ENCODE results near the gene TFPI.
A peak's percentile ranks its signal among the peaks of the same experiment; 100 is the strongest.

TFPI gene

DNA sequence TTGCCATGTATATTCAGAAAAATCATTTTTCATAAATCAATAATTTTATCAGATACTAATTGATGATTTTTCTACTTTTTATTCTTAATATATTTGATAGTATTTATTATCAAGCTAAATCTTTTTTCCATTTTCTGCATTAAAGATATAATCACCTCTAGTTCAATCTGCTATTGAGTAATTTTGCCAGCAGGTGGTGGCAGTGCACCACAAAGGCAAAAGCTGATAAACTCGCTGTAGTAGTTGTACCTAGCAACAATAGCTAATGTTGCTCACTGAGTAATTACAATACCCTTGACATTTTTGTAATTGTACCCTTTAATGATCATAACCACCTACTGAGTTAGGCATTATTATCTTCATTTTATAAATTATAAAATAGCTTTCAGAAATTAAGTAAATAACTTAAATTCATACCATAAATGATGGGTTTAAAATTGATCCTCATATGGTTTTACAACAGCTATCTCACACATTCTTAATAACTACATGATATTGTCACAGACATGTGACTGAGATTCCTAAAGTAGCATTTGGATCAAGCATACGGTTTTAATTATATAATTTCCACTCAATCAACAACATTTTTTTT lies 54.2 kb downstream of the TFPI start:
- DNase-seq (ENCODE audit: extremely low spot score) = peak; percentile 44
- TF ChIP-seq FOXM1 (IDR thresholded peaks at IDR 0.05; ENCODE audit: borderline replicate concordance) (no peak), LEF1 (IDR thresholded peaks at IDR 0.05; ENCODE audit: borderline replicate concordance) (no peak), NFRKB (IDR thresholded peaks at IDR 0.05) (no peak), FOXA1 (IDR thresholded peaks at IDR 0.05) (no peak), ARNT (IDR thresholded peaks at IDR 0.05) (no peak), L3MBTL2 (conservative IDR thresholded peaks at IDR 0.05) (no peak), TARDBP (IDR thresholded peaks at IDR 0.05) (no peak), SP1 (IDR thresholded peaks at IDR 0.05) (no peak), SUZ12 (IDR thresholded peaks at IDR 0.05) (no peak), HDGF (IDR thresholded peaks at IDR 0.05; ENCODE audit: borderline replicate concordance) (no peak), FOXK2 (IDR thresholded peaks at IDR 0.05) (no peak), ELF4 (IDR thresholded peaks at IDR 0.05) (no peak), BHLHE40 (IDR thresholded peaks at IDR 0.05; ENCODE audit: borderline replicate concordance) (no peak)
- TF ChIP-seq, protein P1, sequence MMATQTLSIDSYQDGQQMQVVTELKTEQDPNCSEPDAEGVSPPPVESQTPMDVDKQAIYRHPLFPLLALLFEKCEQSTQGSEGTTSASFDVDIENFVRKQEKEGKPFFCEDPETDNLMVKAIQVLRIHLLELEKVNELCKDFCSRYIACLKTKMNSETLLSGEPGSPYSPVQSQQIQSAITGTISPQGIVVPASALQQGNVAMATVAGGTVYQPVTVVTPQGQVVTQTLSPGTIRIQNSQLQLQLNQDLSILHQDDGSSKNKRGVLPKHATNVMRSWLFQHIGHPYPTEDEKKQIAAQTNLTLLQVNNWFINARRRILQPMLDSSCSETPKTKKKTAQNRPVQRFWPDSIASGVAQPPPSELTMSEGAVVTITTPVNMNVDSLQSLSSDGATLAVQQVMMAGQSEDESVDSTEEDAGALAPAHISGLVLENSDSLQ (IDR thresholded peaks at IDR 0.05) = no peak
- POLR2A ChIA-PET = interaction anchor here (0.9 to 1.3 kb wide), 2 partner anchors 47 to 793 kb away, joined by 3 to 4 read pairs; no protein-coding TSS in a partner anchor
- CTCF ChIA-PET = interaction anchor here (0.5 to 1.9 kb wide), 29 partner anchors 11 to 744 kb away, joined by 3 to 88 read pairs (median 4); partner anchors contain the start of gene CALCRL

DNA sequence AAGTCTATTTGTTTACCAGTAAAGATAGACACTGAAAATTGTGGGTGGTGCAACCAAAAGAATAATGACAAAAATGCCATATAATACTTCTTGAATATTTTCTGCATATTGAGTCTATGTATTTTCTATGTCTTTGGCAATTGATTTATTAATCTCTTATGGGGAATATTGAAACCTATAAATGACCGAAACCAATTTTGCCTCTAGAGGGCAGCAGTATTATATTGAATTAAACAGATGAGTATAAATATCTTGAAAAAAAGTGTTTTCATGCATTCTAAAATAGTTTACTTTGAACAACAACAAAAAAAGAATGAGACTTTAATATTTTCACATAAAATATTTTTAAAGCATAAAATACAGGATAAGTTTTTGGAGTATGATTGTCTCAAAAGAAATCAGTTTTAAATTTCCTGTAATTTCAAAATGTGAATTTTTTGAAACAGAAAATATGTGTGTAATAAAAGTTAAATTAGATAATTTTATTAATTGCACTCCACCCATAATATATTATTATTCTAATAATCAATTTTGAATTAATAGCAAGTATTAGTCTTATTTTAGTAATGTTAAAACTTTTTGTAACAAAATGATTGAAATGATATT lies 56.3 kb downstream of the TFPI start:
- CTCF ChIA-PET = interaction anchor here (0.9 kb wide), 1 partner anchor 84 kb away, joined by 4 read pairs; no protein-coding TSS in a partner anchor
- DNase-seq (ENCODE audit: extremely low spot score) = no peak
- POLR2A ChIA-PET = no interaction called here
- TF ChIP-seq HDGF (IDR thresholded peaks at IDR 0.05; ENCODE audit: borderline replicate concordance) = no peak
- no peak for TF ChIP-seq SP1 (IDR thresholded peaks at IDR 0.05)
- TF ChIP-seq, protein P1 (IDR thresholded peaks at IDR 0.05) = 0 out of 2 replicates have a peak, but pooled peaks have one; percentile 3

DNA sequence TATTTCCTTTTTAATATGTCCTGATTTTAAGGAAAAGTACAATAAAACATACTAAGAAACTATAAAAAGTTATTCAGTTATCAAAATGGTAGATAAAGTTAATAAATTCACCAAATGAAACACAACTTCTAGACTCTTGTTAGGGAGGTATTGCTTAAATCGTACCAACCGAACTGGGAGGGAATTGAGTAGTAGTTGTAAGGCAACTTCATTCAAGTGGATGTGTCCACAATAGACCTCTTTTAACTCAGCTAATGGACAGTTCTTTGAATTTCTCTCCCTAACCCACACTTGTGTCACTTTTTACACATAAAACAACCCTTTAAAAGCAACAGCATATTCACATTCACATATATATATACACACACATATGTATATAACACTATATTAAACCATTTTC lies 57.1 kb downstream of the TFPI start:
- ChIA-PET CTCF (no interaction called here), POLR2A (no interaction called here)
- DNase-seq (ENCODE audit: extremely low spot score) = no peak
- TF ChIP-seq ELF4 (IDR thresholded peaks at IDR 0.05) = no peak
- TF ChIP-seq CTBP1 (IDR thresholded peaks at IDR 0.05; ENCODE audit: borderline replicate concordance) = no peak
- TF ChIP-seq SUZ12 (IDR thresholded peaks at IDR 0.05) = no peak
- no peak for TF ChIP-seq SP1 (IDR thresholded peaks at IDR 0.05)
- no peak for TF ChIP-seq TARDBP (IDR thresholded peaks at IDR 0.05)
- TF ChIP-seq BHLHE40 (IDR thresholded peaks at IDR 0.05; ENCODE audit: borderline replicate concordance) = no peak

DNA sequence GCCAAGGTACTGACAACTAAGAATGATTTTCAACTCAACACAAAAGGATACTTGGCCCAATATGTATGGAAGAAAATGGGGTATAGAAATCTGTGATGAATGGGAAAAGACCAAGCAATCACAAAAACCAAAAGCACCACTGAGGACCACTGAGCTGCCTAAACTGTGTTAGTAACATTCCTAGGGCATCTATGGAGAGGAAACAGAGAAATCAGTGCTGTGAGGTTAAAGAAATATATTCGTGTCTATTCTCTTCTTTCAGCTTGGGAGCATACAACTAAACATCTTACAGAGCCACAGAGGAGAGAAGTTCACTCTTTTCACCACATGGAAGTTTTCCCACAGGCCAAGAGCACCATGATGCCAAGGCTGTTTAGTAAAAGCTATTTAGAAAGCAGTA lies 58.9 kb downstream of the TFPI start:
- TF ChIP-seq BHLHE40 (IDR thresholded peaks at IDR 0.05; ENCODE audit: borderline replicate concordance) = no peak
- TF ChIP-seq FOXK2 (IDR thresholded peaks at IDR 0.05) = no peak
- no peak for TF ChIP-seq SUZ12 (IDR thresholded peaks at IDR 0.05)
- no peak for TF ChIP-seq SP1 (IDR thresholded peaks at IDR 0.05)
- no peak for TF ChIP-seq ARNT (IDR thresholded peaks at IDR 0.05)
- POLR2A ChIA-PET = no interaction called here
- DNase-seq (ENCODE audit: extremely low spot score) = no peak
- CTCF ChIA-PET = no interaction called here

DNA sequence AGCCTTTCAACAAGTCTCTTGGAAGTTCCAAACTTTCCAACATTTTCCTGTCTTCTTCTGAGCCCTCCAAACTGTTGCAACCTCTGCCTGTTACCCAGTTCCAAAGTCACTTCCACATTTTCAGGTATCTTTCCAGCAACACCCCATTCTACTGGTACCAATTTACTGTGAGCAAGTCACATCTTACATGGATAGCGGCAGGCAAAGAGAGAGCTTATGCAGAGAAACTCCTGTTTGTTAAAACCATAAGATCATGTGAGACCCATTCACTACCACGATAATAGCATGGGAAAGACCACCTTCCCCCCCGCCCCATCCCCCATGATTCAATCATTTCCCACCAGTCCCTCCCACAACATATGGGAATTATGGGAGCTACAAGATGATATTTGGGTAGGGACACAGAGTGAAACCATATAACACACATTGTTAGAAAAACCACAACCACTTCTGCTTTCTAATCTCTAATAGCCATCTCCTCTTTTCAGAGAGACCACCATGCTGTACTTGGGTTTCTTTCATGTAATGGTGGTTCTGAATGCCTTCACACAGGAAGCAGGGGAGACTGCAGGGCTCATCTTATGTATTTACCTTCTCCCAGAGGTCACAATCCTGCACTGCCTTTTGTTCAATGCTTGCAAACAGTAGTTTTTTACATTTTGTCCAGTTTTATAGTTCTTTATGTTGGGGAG lies 60.2 kb downstream of the TFPI start:
- TF ChIP-seq ELF4 (IDR thresholded peaks at IDR 0.05) (no peak), SP1 (IDR thresholded peaks at IDR 0.05) (no peak), TARDBP (IDR thresholded peaks at IDR 0.05) (no peak)
- ChIA-PET CTCF (no interaction called here), POLR2A (no interaction called here)
- DNase-seq (ENCODE audit: extremely low spot score) = no peak

DNA sequence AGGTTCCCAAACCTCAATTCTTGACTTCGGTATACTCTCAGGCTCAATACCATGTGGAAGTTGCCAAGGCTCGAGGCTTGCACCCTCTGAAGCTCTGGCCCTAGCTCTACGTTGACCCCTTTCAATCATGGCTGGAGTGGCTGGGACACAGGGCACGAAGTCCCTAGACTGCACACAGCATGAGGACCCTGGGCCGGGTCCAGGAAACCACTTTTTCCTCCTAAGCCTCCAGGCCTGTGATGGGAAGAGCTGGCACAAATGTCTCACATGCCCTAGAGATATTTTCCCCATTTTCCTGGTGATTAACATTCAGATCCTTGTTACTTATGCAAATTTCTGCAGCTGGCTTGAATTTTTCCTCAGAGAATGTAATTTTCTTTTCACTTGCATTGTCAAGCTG lies 61.1 kb downstream of the TFPI start:
- ChIA-PET CTCF (no interaction called here), POLR2A (no interaction called here)

DNA sequence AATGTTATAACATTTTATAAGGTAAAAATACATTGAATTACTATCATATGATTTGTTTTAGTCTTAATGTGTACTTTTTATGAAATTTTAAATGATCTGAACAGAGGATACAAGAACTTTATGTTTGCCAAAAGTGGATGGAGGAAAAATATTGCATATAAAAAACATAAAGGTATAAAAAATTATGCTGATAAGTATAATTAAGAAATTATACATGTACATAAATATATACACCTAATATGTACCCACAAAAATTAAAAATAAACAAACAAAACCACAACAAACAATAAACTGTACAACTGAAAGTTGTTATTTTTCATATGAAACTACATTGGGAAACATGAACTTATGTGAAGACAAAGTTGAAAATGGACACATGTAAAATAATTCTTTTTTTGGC lies 68.0 kb downstream of the TFPI start:
- CTCF ChIA-PET = no interaction called here
- TF ChIP-seq FOXK2 (IDR thresholded peaks at IDR 0.05) (no peak), TARDBP (IDR thresholded peaks at IDR 0.05) (no peak), ZNF384 (IDR thresholded peaks at IDR 0.05) (no peak), FOXA1 (IDR thresholded peaks at IDR 0.05) (no peak), SUZ12 (IDR thresholded peaks at IDR 0.05) (no peak), ARNT (IDR thresholded peaks at IDR 0.05) (no peak), FOXM1 (IDR thresholded peaks at IDR 0.05; ENCODE audit: borderline replicate concordance) (no peak), ELF4 (IDR thresholded peaks at IDR 0.05) (no peak), SP1 (IDR thresholded peaks at IDR 0.05) (no peak), CTBP1 (IDR thresholded peaks at IDR 0.05; ENCODE audit: borderline replicate concordance) (no peak), LEF1 (IDR thresholded peaks at IDR 0.05; ENCODE audit: borderline replicate concordance) (no peak)
- POLR2A ChIA-PET = no interaction called here
- DNase-seq (ENCODE audit: extremely low spot score) = no peak

More for the DNA sequence above, 61.1 kb downstream of the TFPI start:
- DNase-seq (ENCODE audit: extremely low spot score) = no peak
- TF ChIP-seq FOXA1 (IDR thresholded peaks at IDR 0.05) (no peak), TARDBP (IDR thresholded peaks at IDR 0.05) (no peak), LEF1 (IDR thresholded peaks at IDR 0.05; ENCODE audit: borderline replicate concordance) (no peak), FOXM1 (IDR thresholded peaks at IDR 0.05; ENCODE audit: borderline replicate concordance) (no peak), SUZ12 (IDR thresholded peaks at IDR 0.05) (no peak), ZNF384 (IDR thresholded peaks at IDR 0.05) (no peak), FOXK2 (IDR thresholded peaks at IDR 0.05) (no peak), L3MBTL2 (conservative IDR thresholded peaks at IDR 0.05) (no peak), NFRKB (IDR thresholded peaks at IDR 0.05) (no peak), CTBP1 (IDR thresholded peaks at IDR 0.05; ENCODE audit: borderline replicate concordance) (no peak), HDGF (IDR thresholded peaks at IDR 0.05; ENCODE audit: borderline replicate concordance) (no peak), ELF4 (IDR thresholded peaks at IDR 0.05) (no peak)

All from HEK293T (cell line).